Hepatocyte (in vitro differentiated cells): Measurements from ENCODE around the gene PHF1. TPM values are rescaled to one million over a fixed set of nuclear protein-coding genes. Genes with fewer than 3 reads are reported as not detected.

Experiments
- DNase-seq: peaks from one replicate; pipeline ENCODE4 v3.0.0-alpha.2; 2016; ENCODE audit warnings: low spot score
- H2AFZ ChIP-seq: fragments of 200-600 bp; sonication (generic); 2 replicates; pipeline ENCODE4 v1.6.0; 2016; ENCODE audit warnings: antibody characterized with exemption, mild to moderate bottlenecking
- H3K27ac ChIP-seq: fragments of 200-600 bp; sonication (generic); 2 replicates; pipeline ENCODE4 v1.5.1; 2016; ENCODE audit warnings: mild to moderate bottlenecking
- H3K27me3 ChIP-seq: fragments of 200-600 bp; sonication (generic); 2 replicates; pipeline ENCODE4 v1.6.1; 2016
- H3K36me3 ChIP-seq: fragments of 200-600 bp; sonication (generic); replicated peaks from 2 replicates; pipeline ENCODE4 v1.5.1; 2016; ENCODE audit warnings: low read depth; ENCODE audit not compliant: insufficient read depth
- H3K4me1 ChIP-seq: fragments of 200-600 bp; sonication (generic); 2 replicates; pipeline ENCODE4 v1.5.1; 2016; ENCODE audit warnings: mild to moderate bottlenecking, moderate library complexity; ENCODE audit not compliant: insufficient read depth
- H3K4me2 ChIP-seq: fragments of 200-600 bp; sonication (generic); 2 replicates; pipeline ENCODE4 v1.6.0; 2016
- H3K4me3 ChIP-seq: fragments of 200-600 bp; sonication (generic); 2 replicates; pipeline ENCODE4 v1.5.1; 2016; ENCODE audit warnings: mild to moderate bottlenecking
- H3K79me2 ChIP-seq: fragments of 200-600 bp; sonication (generic); 2 replicates; pipeline ENCODE4 v1.6.0; 2017; ENCODE audit warnings: mild to moderate bottlenecking
- H3K9me2 ChIP-seq: fragments of 200-600 bp; sonication (generic); replicated peaks from 2 replicates; pipeline ENCODE4 v1.6.0; 2017; ENCODE audit warnings: mild to moderate bottlenecking; ENCODE audit not compliant: insufficient read depth
- H3K9me3 ChIP-seq: fragments of 200-600 bp; sonication (generic); 2 replicates; pipeline ENCODE4 v1.5.1; 2016; ENCODE audit warnings: low read depth, mild to moderate bottlenecking
- H4K20me1 ChIP-seq: fragments of 200-600 bp; sonication (generic); 2 replicates; pipeline ENCODE4 v1.6.0; 2016; ENCODE audit warnings: mild to moderate bottlenecking; ENCODE audit not compliant: insufficient read depth, poor library complexity, severe bottlenecking
- EZH2 ChIP-seq: fragments of 200-600 bp; sonication (generic); IDR thresholded peaks from 2 replicates; pipeline ENCODE4 v1.6.1; 2016; ENCODE audit warnings: antibody characterized with exemption, mild to moderate bottlenecking, borderline replicate concordance
- EZH2phosphoT487 ChIP-seq: fragments of 200-600 bp; sonication (generic); IDR thresholded peaks from one replicate; pipeline ENCODE4 v1.6.1; 2018; ENCODE audit warnings: antibody characterized with exemption, mild to moderate bottlenecking, low read depth, moderate library complexity; ENCODE audit not compliant: unreplicated experiment, severe bottlenecking
- WGBS: methylation state at CpG from one replicate; pipeline ENCODE4 v1.1.6; 2016; ENCODE audit warnings: low lambda C conversion rate; ENCODE audit errors: missing lambda C conversion rate; 5-methylcytosine and 5-hydroxymethylcytosine counted together
- polyA plus RNA-seq: library from polyadenylated mRNA; unstranded; fragments of >200 nt; fragmentation: Nextera tagmentation; extraction: Ambion mirVana; gene quantifications from 2 replicates; pipeline ENCODE4 v1.2.1, GENCODE V29; 2016
- total RNA-seq: library from RNA; depleted of rRNA; stranded (reverse); fragments of >200 nt; gene quantifications from 2 replicates; pipeline ENCODE4 v1.2.3, GENCODE V29; 2014
- TF ChIP-seq, protein P1 (sequence below): fragments of 200-600 bp; sonication (generic); IDR thresholded peaks from 2 replicates; pipeline ENCODE4 v1.5.1; 2016; ENCODE audit warnings: antibody characterized with exemption, mild to moderate bottlenecking; ENCODE audit not compliant: poor library complexity

Gene PHF1
- total and polyA plus RNA-seq, 2 experiments from 2014 or later = 37.2 to 42.4 TPM

GRCh38 chr6:33390767-33391277 lies 20.0 kb upstream of the PHF1 start:
- peak overlapping the region; percentile 86 for H2AFZ ChIP-seq
- H3K27ac ChIP-seq = peak overlapping the region; percentile 93
- peak overlapping the region; percentile 52 for H3K4me2 ChIP-seq
- WGBS = 80% methylated on average over 9 of the region's 9 CpGs
- no peaks in the 10 kb centered on the region for H4K20me1 ChIP-seq
- no peak overlapping the region for H3K4me3 ChIP-seq
- no peaks in the 10 kb centered on the region for H3K4me1 ChIP-seq
- no peaks in the 10 kb centered on the region for H3K27me3 ChIP-seq
- peaks cover 35% of the 10 kb centered on the region for H3K79me2 ChIP-seq
- no peaks in the 10 kb centered on the region for H3K36me3 ChIP-seq
- H3K9me3 ChIP-seq = no peaks in the 10 kb centered on the region
- H3K9me2 ChIP-seq = no peaks in the 10 kb centered on the region
- no peak for TF ChIP-seq EZH2phosphoT487
- DNase-seq = no peak

DNA sequence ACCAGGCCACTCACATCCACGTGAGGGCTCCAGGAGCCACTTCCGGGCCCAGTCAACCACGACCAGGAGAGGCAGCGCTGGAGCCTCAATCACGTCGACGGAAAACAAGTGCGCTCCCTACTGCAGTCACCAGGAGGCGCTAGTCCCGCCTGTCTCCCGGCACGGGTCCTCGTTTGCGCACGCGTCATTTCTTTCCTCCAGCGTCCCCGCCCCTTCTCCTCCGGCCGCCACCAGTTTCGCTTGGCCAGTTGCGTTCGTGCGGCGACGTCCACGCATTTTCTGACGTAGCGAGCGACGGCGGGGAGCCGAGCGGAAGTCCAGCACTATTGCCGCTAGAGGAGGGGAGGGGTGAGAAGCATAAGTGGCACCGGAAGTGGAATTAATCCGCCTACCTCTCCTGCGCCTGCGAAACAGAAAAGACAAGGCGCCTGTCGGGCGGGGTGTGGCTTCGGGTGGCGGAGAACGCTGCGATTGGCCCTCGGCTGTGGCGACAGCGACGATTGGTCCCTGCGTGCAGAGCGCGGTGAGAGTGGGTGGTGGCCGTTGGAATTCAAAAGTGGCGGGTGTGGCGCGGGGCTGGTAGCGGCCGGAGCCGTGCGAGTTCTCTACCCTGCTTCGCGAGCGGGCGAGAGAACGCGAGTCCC lies 19.4 kb upstream of the PHF1 start, which contains the start of gene KIFC1:
Gene KIFC1 (plus strand): TSS at position 546 of the 644 bp plus-strand sequence. CDS start 163 bp downstream, outside the sequence.
- DNase-seq = peak; percentile 99
- no peaks in the 10 kb centered on the region for H3K4me1 ChIP-seq
- TF ChIP-seq EZH2phosphoT487 (no peak), EZH2 (no peak)
- TF ChIP-seq, protein P1, sequence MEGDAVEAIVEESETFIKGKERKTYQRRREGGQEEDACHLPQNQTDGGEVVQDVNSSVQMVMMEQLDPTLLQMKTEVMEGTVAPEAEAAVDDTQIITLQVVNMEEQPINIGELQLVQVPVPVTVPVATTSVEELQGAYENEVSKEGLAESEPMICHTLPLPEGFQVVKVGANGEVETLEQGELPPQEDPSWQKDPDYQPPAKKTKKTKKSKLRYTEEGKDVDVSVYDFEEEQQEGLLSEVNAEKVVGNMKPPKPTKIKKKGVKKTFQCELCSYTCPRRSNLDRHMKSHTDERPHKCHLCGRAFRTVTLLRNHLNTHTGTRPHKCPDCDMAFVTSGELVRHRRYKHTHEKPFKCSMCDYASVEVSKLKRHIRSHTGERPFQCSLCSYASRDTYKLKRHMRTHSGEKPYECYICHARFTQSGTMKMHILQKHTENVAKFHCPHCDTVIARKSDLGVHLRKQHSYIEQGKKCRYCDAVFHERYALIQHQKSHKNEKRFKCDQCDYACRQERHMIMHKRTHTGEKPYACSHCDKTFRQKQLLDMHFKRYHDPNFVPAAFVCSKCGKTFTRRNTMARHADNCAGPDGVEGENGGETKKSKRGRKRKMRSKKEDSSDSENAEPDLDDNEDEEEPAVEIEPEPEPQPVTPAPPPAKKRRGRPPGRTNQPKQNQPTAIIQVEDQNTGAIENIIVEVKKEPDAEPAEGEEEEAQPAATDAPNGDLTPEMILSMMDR = peak; percentile 97
- no peaks in the 10 kb centered on the region for H3K9me2 ChIP-seq
- H3K27me3 ChIP-seq = no peaks in the 10 kb centered on the region
- no peaks in the 10 kb centered on the region for H3K36me3 ChIP-seq
- H3K4me3 ChIP-seq = peak within 1 kb of the TSS; percentile 12
- H2AFZ ChIP-seq = peak within 1 kb of the TSS; percentile 86
- peak within 1 kb of the TSS; percentile 77 for H3K4me2 ChIP-seq
- 1% methylated on average over 66 of the region's 67 CpGs for WGBS
- no peaks in the 10 kb centered on the region for H4K20me1 ChIP-seq
- peaks cover 41% of the 10 kb centered on the region for H3K79me2 ChIP-seq
- no peaks in the 10 kb centered on the region for H3K9me3 ChIP-seq
- peak within 1 kb of the TSS; percentile 93 for H3K27ac ChIP-seq

DNA sequence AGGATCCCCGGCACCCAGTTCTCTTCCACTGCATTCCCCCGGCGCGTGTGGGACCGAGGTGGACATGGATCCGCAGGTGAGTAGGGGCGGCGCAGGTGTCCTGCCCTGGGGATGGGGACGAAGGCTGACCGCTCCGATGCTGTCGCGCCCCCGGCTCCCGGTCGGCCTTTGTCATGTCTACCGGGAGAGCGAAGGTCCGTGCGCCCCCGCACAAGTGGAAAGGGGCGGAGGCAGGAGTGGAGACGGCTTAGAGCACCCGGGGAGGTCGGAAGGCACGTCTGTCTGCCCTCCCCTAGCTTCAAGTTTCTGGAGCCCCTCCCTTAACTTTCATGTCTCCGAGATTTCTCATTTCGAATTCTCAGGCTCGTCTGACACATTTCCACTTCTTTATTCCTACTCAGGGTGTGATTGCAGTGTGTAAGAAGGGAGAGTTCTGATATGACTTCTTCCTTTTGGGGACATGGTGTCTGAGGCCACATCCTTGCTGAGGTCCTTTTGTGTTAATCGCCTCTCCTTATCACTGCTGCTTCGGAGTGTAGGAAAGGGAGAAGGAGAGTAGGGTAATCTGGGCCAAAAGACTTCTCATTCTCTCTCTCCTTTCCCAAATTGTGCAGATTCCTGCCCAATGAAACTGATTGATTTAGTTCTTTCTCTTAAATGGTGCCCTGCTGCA lies 18.8 kb upstream of the PHF1 start:
- H3K4me2 ChIP-seq = peak overlapping the region; percentile 77
- H2AFZ ChIP-seq = peak overlapping the region; percentile 3
- H4K20me1 ChIP-seq = no peaks in the 10 kb centered on the region
- no peaks in the 10 kb centered on the region for H3K9me3 ChIP-seq
- peak overlapping the region; percentile 12 for H3K4me3 ChIP-seq
- H3K9me2 ChIP-seq = no peaks in the 10 kb centered on the region
- peaks cover 48% of the 10 kb centered on the region for H3K79me2 ChIP-seq
- H3K4me1 ChIP-seq = no peaks in the 10 kb centered on the region
- WGBS = 1% methylated on average over 31 of the region's 31 CpGs
- no peak for TF ChIP-seq EZH2
- no peak for TF ChIP-seq EZH2phosphoT487
- TF ChIP-seq, protein P1 = no peak
- peak overlapping the region; percentile 28 for H3K27ac ChIP-seq
- DNase-seq = no peak
- no peaks in the 10 kb centered on the region for H3K36me3 ChIP-seq
- no peaks in the 10 kb centered on the region for H3K27me3 ChIP-seq

- Histone ChIP-seq H3K4me1 (no peaks in the 10 kb centered on the region), H4K20me1 (no peaks in the 10 kb centered on the region), H3K36me3 (no peaks in the 10 kb centered on the region), H3K9me3 (no peaks in the 10 kb centered on the region), H3K27ac (peak overlapping the region; percentile 28), H3K9me2 (no peaks in the 10 kb centered on the region), H2AFZ (peak overlapping the region; percentile 3), H3K4me2 (peak overlapping the region; percentile 77), H3K27me3 (no peaks in the 10 kb centered on the region), H3K4me3 (peak overlapping the region; percentile 12), H3K79me2 (peaks cover 53% of the 10 kb centered on the region)
- WGBS = 45% methylated on average over 5 of the region's 5 CpGs
- no peak for DNase-seq
- TF ChIP-seq, protein P1 = no peak
- TF ChIP-seq EZH2 (no peak), EZH2phosphoT487 (no peak)
Measured at GRCh38 chr6:33392595-33392948, 18.2 kb upstream of the PHF1 start.
